Measurements from ENCODE around the gene KLHL29.

KLHL29 gene

GRCh38 chr2:23659328-23659727 is 274.3 kb downstream of the KLHL29 start:
- no peak for DNase-seq (ENCODE audit: low read depth in 2 of 2)

- DNase-seq (ENCODE audit: low read depth in 2 of 2), result no peak
Measured at GRCh38 chr2:23659773-23660172, 274.8 kb downstream of the KLHL29 start.

GRCh38 chr2:23660237-23660636 is 275.3 kb downstream of the KLHL29 start:
- no peak for DNase-seq (ENCODE audit: low read depth in 2 of 2)

GRCh38 chr2:23661276-23662050 is 276.5 kb downstream of the KLHL29 start:
- DNase-seq (ENCODE audit: low read depth in 2 of 2), result no peak

- DNase-seq (ENCODE audit: low read depth in 2 of 2), result no peak
Measured at GRCh38 chr2:23662466-23662865, 277.5 kb downstream of the KLHL29 start.

GRCh38 chr2:23662941-23663920 is 278.3 kb downstream of the KLHL29 start:
- no peak for DNase-seq (ENCODE audit: low read depth in 2 of 2)

- DNase-seq (ENCODE audit: low read depth in 2 of 2), result no peak
Measured at GRCh38 chr2:23664066-23664788, 279.2 kb downstream of the KLHL29 start.

- DNase-seq (ENCODE audit: low read depth in 2 of 2), result no peak
Measured at GRCh38 chr2:23666241-23666979, 281.4 kb downstream of the KLHL29 start.

- DNase-seq (ENCODE audit: low read depth in 2 of 2), result no peak
Measured at GRCh38 chr2:23666980-23667357, 282.0 kb downstream of the KLHL29 start.

GRCh38 chr2:23668756-23669304 is 283.9 kb downstream of the KLHL29 start:
- no peak for DNase-seq (ENCODE audit: low read depth in 2 of 2)

GRCh38 chr2:23669413-23670244 is 284.6 kb downstream of the KLHL29 start:
- peak in 1 of 2 experiments; percentile 3 for DNase-seq (ENCODE audit: low read depth in 2 of 2)

- DNase-seq (ENCODE audit: low read depth in 2 of 2), result no peak
Measured at GRCh38 chr2:23670245-23670592, 285.2 kb downstream of the KLHL29 start.

- DNase-seq (ENCODE audit: low read depth in 2 of 2), result no peak
Measured at GRCh38 chr2:23673082-23673481, 288.1 kb downstream of the KLHL29 start.

GRCh38 chr2:23673830-23674679 is 289.1 kb downstream of the KLHL29 start:
- no peak for DNase-seq (ENCODE audit: low read depth in 2 of 2)

- no peak for DNase-seq (ENCODE audit: low read depth in 2 of 2)
Measured at GRCh38 chr2:23675506-23675905, 290.5 kb downstream of the KLHL29 start.

GRCh38 chr2:23677836-23678235 is 292.9 kb downstream of the KLHL29 start:
- no peak for DNase-seq (ENCODE audit: low read depth in 2 of 2)

GRCh38 chr2:23679044-23679443 is 294.1 kb downstream of the KLHL29 start:
- DNase-seq (ENCODE audit: low read depth in 2 of 2), result no peak

GRCh38 chr2:23680951-23681350 is 296.0 kb downstream of the KLHL29 start:
- no peak for DNase-seq (ENCODE audit: low read depth in 2 of 2)
